SK-N-SH treated with all-trans-retinoic acid at 6 μM for 48 hours (cell line): ENCODE measurements around the gene PIK3CB.
"Not testable (repeated sequence)": the region's sequence is repeated elsewhere in the genome, so short reads cannot be mapped to it uniquely, and the experiment has no call there.

ENCODE experiments used
- ATAC-seq: fragments of 200-7000 bp; cut with Tn5 transposase; 3 replicates; pipeline ENCODE4 v1.9.1; 2020; ENCODE audit warnings: mild to moderate bottlenecking, moderate library complexity
- ARNTL ChIP-seq: fragments of 450-650 bp; formaldehyde crosslinking; IDR thresholded peaks from 2 replicates; pipeline ENCODE4 v1.5.0; 2020; ENCODE audit warnings: low read depth, mild to moderate bottlenecking, moderate library complexity, borderline replicate concordance
- BACH2 ChIP-seq: fragments of 250-450 bp; sonication (Bioruptor Pico); IDR thresholded peaks from 2 replicates; pipeline ENCODE4 v1.9.0; 2021; ENCODE audit warnings: mild to moderate bottlenecking, borderline replicate concordance
- CREB5 ChIP-seq: fragments of 250-450 bp; sonication (Bioruptor Pico); IDR thresholded peaks from 2 replicates; pipeline ENCODE4 v1.5.1; 2020; ENCODE audit warnings: low read depth, mild to moderate bottlenecking, moderate library complexity
- CSDC2 ChIP-seq: fragments of 250-450 bp; sonication (Bioruptor Pico); IDR thresholded peaks from 2 replicates; pipeline ENCODE4 v1.5.0; 2020; ENCODE audit warnings: mild to moderate bottlenecking, moderate library complexity
- CSRNP3 ChIP-seq: fragments of 250-450 bp; sonication (Bioruptor Pico); IDR thresholded peaks from 2 replicates; pipeline ENCODE4 v1.5.1; 2021; ENCODE audit warnings: mild to moderate bottlenecking, moderate library complexity
- ESRRG ChIP-seq: fragments of 250-450 bp; sonication (Bioruptor Pico); IDR thresholded peaks from 2 replicates; pipeline ENCODE4 v1.6.1; 2021; ENCODE audit warnings: mild to moderate bottlenecking
- GLIS3 ChIP-seq: fragments of 250-450 bp; sonication (Bioruptor Pico); IDR thresholded peaks from 2 replicates; pipeline ENCODE4 v1.5.0; 2020; ENCODE audit warnings: mild to moderate bottlenecking, moderate library complexity
- ISL1 ChIP-seq: fragments of 250-450 bp; sonication (Bioruptor Pico); IDR thresholded peaks from 2 replicates; pipeline ENCODE4 v2.1.2; 2022; ENCODE audit warnings: mild to moderate bottlenecking, moderate library complexity
- OSR1 ChIP-seq: fragments of 250-450 bp; sonication (Bioruptor Pico); IDR thresholded peaks from 2 replicates; pipeline ENCODE4 v1.8.0; 2022; ENCODE audit warnings: moderate library complexity, mild to moderate bottlenecking, inconsistent platforms
- POU6F1 ChIP-seq: fragments of 250-450 bp; sonication (Bioruptor Pico); IDR thresholded peaks from 2 replicates; pipeline ENCODE4 v1.8.0; 2021; ENCODE audit warnings: low read depth, mild to moderate bottlenecking, moderate library complexity, borderline replicate concordance
- PPARA ChIP-seq: fragments of 250-450 bp; sonication (Bioruptor Pico); IDR thresholded peaks from 2 replicates; pipeline ENCODE4 v1.5.0; 2020; ENCODE audit warnings: mild to moderate bottlenecking, borderline replicate concordance
- RARB ChIP-seq: fragments of 250-450 bp; sonication (Bioruptor Pico); IDR thresholded peaks from 2 replicates; pipeline ENCODE4 v1.8.0; 2021; ENCODE audit warnings: mild to moderate bottlenecking, moderate library complexity
- SNAI2 ChIP-seq: fragments of 250-450 bp; sonication (Bioruptor Pico); IDR thresholded peaks from 2 replicates; pipeline ENCODE4 v1.5.0; 2020; ENCODE audit warnings: mild to moderate bottlenecking, moderate library complexity
- TCF4 ChIP-seq: fragments of 250-450 bp; sonication (Bioruptor Pico); IDR thresholded peaks from 2 replicates; pipeline ENCODE4 v1.8.0; 2021; ENCODE audit warnings: mild to moderate bottlenecking, moderate library complexity, borderline replicate concordance
- TOX ChIP-seq: fragments of 250-450 bp; sonication (Bioruptor Pico); IDR thresholded peaks from 2 replicates; pipeline ENCODE4 v1.8.0; 2021; ENCODE audit warnings: mild to moderate bottlenecking, moderate library complexity, borderline replicate concordance
- TSHZ2 ChIP-seq: fragments of 250-450 bp; sonication (Bioruptor Pico); IDR thresholded peaks from 2 replicates; pipeline ENCODE4 v1.5.0; 2020; ENCODE audit warnings: mild to moderate bottlenecking, moderate library complexity
- ZC3H10 ChIP-seq: fragments of 250-450 bp; sonication (Bioruptor Pico); IDR thresholded peaks from 2 replicates; pipeline ENCODE4 v1.5.1; 2021; ENCODE audit warnings: mild to moderate bottlenecking, moderate library complexity
- ZFP30 ChIP-seq: fragments of 450-650 bp; formaldehyde crosslinking; IDR thresholded peaks from 2 replicates; pipeline ENCODE4 v1.5.0; 2022; ENCODE audit warnings: mild to moderate bottlenecking, moderate library complexity
- ZNF565 ChIP-seq: fragments of 450-650 bp; formaldehyde crosslinking; conservative IDR thresholded peaks from 2 replicates; pipeline ENCODE4 v1.5.0; 2020; ENCODE audit warnings: low read depth, mild to moderate bottlenecking, moderate library complexity
- ZNF70 ChIP-seq: fragments of 450-650 bp; formaldehyde crosslinking; IDR thresholded peaks from 2 replicates; pipeline ENCODE4 v1.5.0; 2020; ENCODE audit warnings: mild to moderate bottlenecking, moderate library complexity

The PIK3CB gene

GRCh38 chr3:138835397-138835757 lies 649 bp upstream of the PIK3CB start:
- TF ChIP-seq ZNF565 (CRISPR knock-in tag) (no peak), PPARA (CRISPR knock-in tag) (no peak), OSR1 (no peak), ESRRG (CRISPR knock-in tag) (no peak), ISL1 (CRISPR knock-in tag) (no peak), CSRNP3 (CRISPR knock-in tag) (no peak), TSHZ2 (CRISPR knock-in tag) (no peak), BACH2 (no peak), TOX (CRISPR knock-in tag) (no peak)
- ATAC-seq, result no peak

- peak; percentile 52 for ATAC-seq
Observed at GRCh38 chr3:138833899-138834595, 681 bp downstream of the PIK3CB start.

GRCh38 chr3:138832473-138833057 lies 2.2 kb downstream of the PIK3CB start:
- not testable (repeated sequence) for ATAC-seq

More at GRCh38 chr3:138833899-138834595, 681 bp downstream of the PIK3CB start:
- TF ChIP-seq CSDC2 (no peak), SNAI2 (CRISPR knock-in tag) (no peak), ZC3H10 (CRISPR knock-in tag) (no peak), ZNF70 (CRISPR knock-in tag) (no peak), BACH2 (no peak), ESRRG (CRISPR knock-in tag) (no peak)

GRCh38 chr3:138829886-138830510 lies 4.7 kb downstream of the PIK3CB start:
- ATAC-seq, result no peak
- no peak for TF ChIP-seq BACH2
- TF ChIP-seq ZNF70 (CRISPR knock-in tag), result no peak
- TF ChIP-seq ISL1 (CRISPR knock-in tag), result no peak
- no peak for TF ChIP-seq ARNTL (CRISPR knock-in tag)
- TF ChIP-seq GLIS3 (CRISPR knock-in tag), result no peak
- TF ChIP-seq ESRRG (CRISPR knock-in tag), result no peak
- TF ChIP-seq CREB5 (CRISPR knock-in tag), result no peak
- TF ChIP-seq TCF4 (CRISPR knock-in tag), result no peak
- TF ChIP-seq ZFP30 (CRISPR knock-in tag), result no peak
- TF ChIP-seq CSDC2, result no peak
- no peak for TF ChIP-seq RARB (CRISPR knock-in tag)
- no peak for TF ChIP-seq ZC3H10 (CRISPR knock-in tag)
- no peak for TF ChIP-seq POU6F1 (CRISPR knock-in tag)
- no peak for TF ChIP-seq SNAI2 (CRISPR knock-in tag)
